ENCODE measurements around the gene CISH.

The CISH gene, protein sequence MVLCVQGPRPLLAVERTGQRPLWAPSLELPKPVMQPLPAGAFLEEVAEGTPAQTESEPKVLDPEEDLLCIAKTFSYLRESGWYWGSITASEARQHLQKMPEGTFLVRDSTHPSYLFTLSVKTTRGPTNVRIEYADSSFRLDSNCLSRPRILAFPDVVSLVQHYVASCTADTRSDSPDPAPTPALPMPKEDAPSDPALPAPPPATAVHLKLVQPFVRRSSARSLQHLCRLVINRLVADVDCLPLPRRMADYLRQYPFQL

DNA sequence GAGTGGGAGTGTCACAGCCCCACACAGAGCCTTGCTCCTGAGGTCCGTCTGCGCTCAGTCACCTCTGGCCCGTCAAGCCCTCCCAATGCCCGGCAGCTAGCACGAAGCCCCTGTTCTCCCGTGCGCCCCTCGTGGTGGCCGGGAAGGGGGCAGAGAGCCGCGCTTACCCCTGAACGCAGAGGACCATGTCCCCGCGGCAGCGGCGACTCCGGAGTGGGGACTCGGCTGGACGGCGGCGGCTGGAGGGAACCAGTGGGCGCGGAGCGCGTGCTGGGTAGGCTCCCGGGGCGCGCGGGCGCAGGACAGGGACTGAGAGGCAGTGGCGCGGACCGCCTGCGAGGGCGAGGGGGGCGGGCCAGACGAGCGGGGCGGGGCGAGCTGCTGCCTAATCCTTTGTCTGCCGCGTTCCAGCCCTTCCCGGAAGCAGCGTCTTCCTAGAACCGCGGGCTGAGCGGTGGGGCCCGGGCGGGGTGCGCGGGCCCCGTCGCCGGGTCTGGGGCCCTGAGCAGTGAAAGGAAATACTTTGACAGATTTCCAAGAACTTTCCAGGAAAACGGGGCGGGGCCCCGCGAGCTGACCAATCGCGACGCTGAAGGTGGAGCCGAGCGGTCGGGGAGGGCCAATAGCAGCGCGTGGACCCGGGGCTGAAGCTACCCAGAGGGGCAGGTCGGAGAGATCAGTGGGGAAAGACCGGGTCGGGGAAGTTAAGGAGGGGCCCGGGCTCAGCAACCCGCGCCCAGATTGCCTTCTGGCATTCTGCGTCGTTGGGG is at the start of gene CISH:
CISH (minus strand) TSS at position 311 of the 770 bp plus-strand sequence; CDS start at position 187, 124 bp downstream.
- Histone ChIP-seq H4K20me1 (peaks cover 17% of the 10 kb centered on the region; the same call in 1 of the 2 replicates), H3K36me3 (peaks cover 21% of the 10 kb centered on the region), H3K4me1 (peaks cover 54% of the 10 kb centered on the region), H3K27ac (peak within 1 kb of the TSS; percentile 83), H3K9me3 (no peaks in the 10 kb centered on the region), H3K4me2 (peak within 1 kb of the TSS; percentile 100), H3K4me3 (peak within 1 kb of the TSS; percentile 76), H3K9ac (peak within 1 kb of the TSS; percentile 86), H3K27me3 (no peaks in the 10 kb centered on the region)
- TF ChIP-seq Cebpa-rat (IDR thresholded peaks at IDR 0.05), result no peak

DNA sequence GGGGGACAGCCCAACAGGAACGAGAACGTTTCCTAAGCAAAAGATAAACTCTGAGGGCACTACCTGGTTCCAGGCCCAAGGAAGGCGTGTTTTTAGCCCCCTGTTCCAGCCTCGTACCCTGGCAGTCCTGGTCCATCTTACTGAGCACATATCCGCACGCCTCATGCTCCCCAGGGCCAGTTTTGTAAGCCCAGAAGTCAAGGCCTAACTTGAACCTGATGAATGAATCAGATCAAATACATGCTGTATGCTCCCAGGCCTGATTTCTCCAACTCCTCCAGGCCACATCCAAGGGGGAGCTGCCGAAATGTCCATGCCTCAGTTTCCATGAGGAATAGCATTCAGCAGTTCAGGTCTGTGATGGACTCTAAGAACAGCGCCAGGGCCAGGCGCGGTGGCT is 48.8 kb upstream of the CISH start:
- H3K36me3 ChIP-seq, result no peaks in the 10 kb centered on the region
- no peaks in the 10 kb centered on the region for H3K4me1 ChIP-seq
- no peak overlapping the region for H3K27ac ChIP-seq
- H3K4me2 ChIP-seq, result no peak overlapping the region
- no peak overlapping the region for H3K9ac ChIP-seq
- H4K20me1 ChIP-seq, result no peaks in the 10 kb centered on the region
- TF ChIP-seq Cebpa-rat (IDR thresholded peaks at IDR 0.05), result no peak
- H3K4me3 ChIP-seq, result no peak overlapping the region
- H3K9me3 ChIP-seq, result no peaks in the 10 kb centered on the region
- H3K27me3 ChIP-seq, result no peaks in the 10 kb centered on the region

DNA sequence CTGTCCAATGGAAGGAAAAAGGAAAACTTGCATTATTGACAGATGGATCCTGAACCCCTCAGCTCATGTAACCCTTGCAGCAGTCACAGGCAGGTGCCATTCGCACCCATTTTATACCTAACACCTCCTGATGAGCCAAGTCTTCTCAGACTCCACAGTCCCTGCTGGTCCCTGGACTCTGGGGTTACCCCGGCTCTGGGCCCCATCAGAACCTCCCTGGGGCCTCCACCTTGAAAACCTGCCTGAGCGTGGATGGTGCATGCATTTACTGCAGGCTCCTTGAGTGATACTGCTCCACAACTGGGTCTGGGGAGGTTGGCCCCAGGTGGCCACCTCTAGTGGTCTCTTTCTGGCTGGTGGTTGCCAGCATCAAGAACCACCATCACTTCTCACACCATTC is 47.3 kb upstream of the CISH start:
- Histone ChIP-seq H3K4me3 (no peak overlapping the region), H3K9ac (no peak overlapping the region), H3K27me3 (no peaks in the 10 kb centered on the region), H4K20me1 (no peaks in the 10 kb centered on the region), H3K4me1 (no peaks in the 10 kb centered on the region), H3K36me3 (no peaks in the 10 kb centered on the region), H3K27ac (no peak overlapping the region), H3K4me2 (no peak overlapping the region), H3K9me3 (no peaks in the 10 kb centered on the region)
- TF ChIP-seq Cebpa-rat (IDR thresholded peaks at IDR 0.05), result no peak

DNA sequence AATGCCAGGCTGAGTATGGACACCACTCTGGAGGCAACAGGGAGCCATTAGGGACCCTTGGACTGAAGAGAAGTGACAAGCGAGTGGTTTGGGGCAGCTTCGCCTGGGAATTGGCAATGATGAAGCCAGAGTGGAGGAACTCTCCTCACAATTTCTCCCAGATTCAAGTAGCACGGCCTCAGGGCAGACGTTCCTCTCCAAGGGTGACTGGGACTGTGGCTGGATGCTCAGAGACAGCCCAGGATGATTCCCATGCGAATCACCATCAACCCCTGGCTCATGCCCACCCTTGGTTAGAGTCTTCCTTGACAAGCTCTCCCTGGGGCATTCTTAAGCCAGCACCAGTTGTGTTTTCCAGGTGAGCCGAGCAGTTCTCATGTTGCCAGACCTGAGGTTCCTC is 46.8 kb upstream of the CISH start:
- Histone ChIP-seq H3K9me3 (no peaks in the 10 kb centered on the region), H3K4me1 (no peaks in the 10 kb centered on the region), H3K4me3 (no peak overlapping the region), H3K9ac (no peak overlapping the region), H4K20me1 (no peaks in the 10 kb centered on the region), H3K36me3 (no peaks in the 10 kb centered on the region), H3K27ac (no peak overlapping the region), H3K27me3 (no peaks in the 10 kb centered on the region), H3K4me2 (no peak overlapping the region)
- no peak for TF ChIP-seq Cebpa-rat (IDR thresholded peaks at IDR 0.05)

DNA sequence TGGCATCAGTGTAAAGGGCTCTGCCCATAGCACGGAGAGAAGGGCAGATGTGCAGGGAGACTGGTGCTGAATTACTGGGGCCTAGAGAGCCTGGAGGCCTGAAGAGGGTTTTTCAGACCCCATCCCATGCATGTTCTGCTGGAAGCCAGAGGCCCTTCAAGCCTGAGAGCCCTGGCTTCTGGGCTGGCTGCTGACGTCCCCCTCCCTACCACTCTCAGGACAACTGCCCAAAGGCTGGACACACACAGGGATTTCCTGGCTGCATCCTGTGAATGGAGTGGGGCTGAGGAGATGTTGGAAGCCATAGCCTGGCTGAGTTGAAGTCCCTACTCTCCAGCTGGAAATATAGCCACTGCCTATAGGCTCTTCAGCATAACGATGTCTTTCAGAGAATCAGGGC is 46.2 kb upstream of the CISH start:
- Histone ChIP-seq H3K4me1 (no peaks in the 10 kb centered on the region), H3K4me2 (no peak overlapping the region), H4K20me1 (no peaks in the 10 kb centered on the region), H3K9me3 (no peaks in the 10 kb centered on the region), H3K27me3 (no peaks in the 10 kb centered on the region), H3K36me3 (no peaks in the 10 kb centered on the region), H3K4me3 (no peak overlapping the region), H3K9ac (no peak overlapping the region), H3K27ac (no peak overlapping the region)
- TF ChIP-seq Cebpa-rat (IDR thresholded peaks at IDR 0.05), result no peak

DNA sequence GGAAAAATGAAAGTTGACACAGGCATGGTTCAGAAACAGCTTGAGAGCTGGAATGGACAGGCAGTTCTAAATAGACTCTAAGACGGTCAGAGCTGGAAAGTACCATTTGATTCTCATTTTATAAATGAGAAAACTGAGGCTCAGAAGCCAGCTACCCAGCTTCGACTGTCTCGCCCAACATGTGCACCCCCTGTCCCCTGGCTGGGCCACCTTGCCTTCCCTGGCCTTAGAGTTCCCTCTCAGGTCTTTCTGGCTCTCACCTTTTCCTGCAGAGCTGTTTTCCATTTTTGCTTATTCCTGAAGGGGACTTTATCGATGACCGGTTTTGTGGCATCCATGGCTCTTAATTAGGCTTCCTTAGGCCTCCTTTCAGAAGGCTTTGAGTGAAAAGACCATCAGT is 45.8 kb upstream of the CISH start:
- H3K4me3 ChIP-seq, result no peak overlapping the region
- no peak overlapping the region for H3K27ac ChIP-seq
- no peaks in the 10 kb centered on the region for H3K36me3 ChIP-seq
- no peaks in the 10 kb centered on the region for H3K27me3 ChIP-seq
- H3K9me3 ChIP-seq, result no peaks in the 10 kb centered on the region
- H3K4me2 ChIP-seq, result no peak overlapping the region
- no peak for TF ChIP-seq Cebpa-rat (IDR thresholded peaks at IDR 0.05)
- H3K9ac ChIP-seq, result no peak overlapping the region
- H4K20me1 ChIP-seq, result no peaks in the 10 kb centered on the region
- no peaks in the 10 kb centered on the region for H3K4me1 ChIP-seq

DNA sequence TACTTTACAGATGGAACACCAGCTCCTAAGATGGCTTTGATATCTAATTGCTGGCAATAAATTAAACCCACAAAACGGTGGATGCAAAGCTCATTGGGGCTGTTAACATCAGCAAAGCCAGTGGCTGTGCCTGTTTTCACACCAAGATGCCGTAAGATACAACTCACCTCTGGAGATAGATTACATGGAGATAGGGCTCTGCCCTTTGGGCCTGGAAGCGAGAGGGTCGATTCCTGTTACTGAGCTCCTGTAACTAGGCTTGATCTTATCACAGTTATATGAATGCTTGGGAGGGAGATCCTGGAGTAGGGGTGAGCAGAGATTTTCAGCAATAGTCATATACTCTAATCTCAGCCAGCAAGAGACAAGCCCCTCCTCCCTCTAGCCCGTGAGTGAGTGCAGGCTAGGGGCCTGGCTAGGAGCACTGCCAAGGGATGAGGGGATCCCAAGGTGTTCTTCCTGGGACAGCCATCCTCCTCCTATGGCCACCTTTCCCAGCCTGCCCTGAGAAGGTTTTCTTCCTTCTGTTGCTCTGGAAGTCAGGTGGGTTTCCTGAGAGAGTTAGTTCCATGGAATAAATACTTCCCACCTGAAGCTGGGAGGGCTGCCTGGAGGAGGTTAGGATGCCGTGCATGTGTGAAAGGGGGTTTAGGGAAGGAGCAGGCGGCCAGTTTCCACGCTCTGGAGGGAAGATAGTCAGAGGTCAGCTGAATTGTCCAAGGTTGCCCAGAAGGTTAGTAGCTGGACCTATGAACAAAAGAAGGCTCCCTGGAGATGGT is 45.0 kb upstream of the CISH start:
- Histone ChIP-seq H3K36me3 (no peaks in the 10 kb centered on the region), H3K27ac (no peak overlapping the region), H4K20me1 (no peaks in the 10 kb centered on the region), H3K4me3 (no peak overlapping the region), H3K27me3 (no peaks in the 10 kb centered on the region), H3K4me2 (no peak overlapping the region), H3K9ac (no peak overlapping the region), H3K9me3 (no peaks in the 10 kb centered on the region), H3K4me1 (no peaks in the 10 kb centered on the region)
- no peak for TF ChIP-seq Cebpa-rat (IDR thresholded peaks at IDR 0.05)

DNA sequence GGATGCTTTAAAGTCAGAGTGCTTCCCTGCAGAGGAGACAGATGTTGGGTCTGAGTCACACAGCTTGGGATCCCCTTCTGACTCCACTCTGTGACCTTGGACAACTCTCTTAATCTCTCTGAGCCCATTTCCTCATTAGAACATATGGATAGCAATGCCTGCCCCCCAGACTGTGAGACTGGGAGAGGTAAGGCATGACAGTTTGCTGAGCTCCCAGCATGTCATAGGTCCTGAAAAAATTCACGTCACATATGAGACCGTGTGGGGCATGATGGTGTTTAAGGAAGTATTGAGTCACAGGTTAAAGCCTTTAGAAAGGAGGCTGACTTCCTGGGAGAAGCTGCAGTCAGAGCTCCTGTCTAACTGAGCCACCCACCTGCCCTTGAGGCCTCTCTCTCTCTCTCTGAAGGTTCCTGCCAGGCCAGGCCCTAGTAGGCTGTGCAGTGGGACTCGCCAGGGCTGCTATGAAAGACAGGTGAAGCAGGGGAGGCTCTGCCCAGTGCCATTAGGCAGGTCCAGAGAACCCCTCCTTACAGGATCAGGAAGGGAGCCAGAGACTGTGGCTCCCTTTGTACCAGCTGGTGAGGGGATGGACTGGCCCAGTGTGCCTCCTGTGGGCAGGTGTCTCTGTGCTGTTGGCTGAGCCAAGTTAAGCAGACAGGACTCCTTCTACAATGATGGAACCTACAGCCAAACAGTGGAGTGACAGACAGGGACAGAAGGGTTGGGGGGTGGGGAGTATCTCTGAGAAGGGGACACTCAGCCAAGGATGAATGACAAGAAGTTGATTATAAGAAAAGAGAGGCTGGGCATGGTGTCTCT is 43.6 kb upstream of the CISH start:
- H3K9me3 ChIP-seq, result no peaks in the 10 kb centered on the region
- H3K27ac ChIP-seq, result no peak overlapping the region
- no peaks in the 10 kb centered on the region for H4K20me1 ChIP-seq
- no peak overlapping the region for H3K4me2 ChIP-seq
- H3K4me3 ChIP-seq, result no peak overlapping the region
- no peak overlapping the region for H3K9ac ChIP-seq
- no peaks in the 10 kb centered on the region for H3K27me3 ChIP-seq
- no peaks in the 10 kb centered on the region for H3K4me1 ChIP-seq
- no peak for TF ChIP-seq Cebpa-rat (IDR thresholded peaks at IDR 0.05)
- no peaks in the 10 kb centered on the region for H3K36me3 ChIP-seq

DNA sequence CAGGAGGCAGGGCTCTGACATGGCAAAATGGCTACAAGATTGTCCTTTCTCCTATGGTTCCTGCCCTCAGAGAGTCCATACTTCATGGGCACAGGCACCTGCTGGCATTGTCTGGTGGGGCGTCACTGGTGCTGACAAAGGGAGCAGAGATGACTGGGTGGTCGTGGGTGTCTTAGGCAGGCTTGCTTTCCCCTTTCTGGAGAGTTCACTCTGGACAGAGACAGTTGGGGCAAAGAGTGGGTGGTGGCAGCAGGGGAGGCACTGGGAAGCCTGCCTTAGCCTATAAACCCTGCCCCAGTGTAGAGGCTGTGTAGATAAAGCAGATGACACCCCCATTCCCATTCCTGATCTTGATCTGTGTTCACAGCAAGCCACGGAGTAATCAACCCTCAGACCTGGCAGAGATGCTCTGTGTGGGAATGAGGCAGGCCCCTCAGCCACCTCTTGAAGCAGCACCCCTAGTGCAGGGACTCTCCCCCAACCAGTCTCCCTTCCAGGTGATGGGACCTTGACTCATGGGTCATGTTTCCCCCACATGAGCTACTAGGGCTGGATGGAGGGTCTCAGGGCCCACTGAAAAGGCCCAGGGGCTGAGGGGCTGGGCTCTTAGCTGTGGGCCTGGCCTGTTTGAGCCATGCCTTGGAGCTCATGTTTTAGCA is 42.5 kb upstream of the CISH start:
- Histone ChIP-seq H3K4me3 (no peak overlapping the region), H3K36me3 (peaks cover 3% of the 10 kb centered on the region; the same call in 1 of the 2 replicates)
- TF ChIP-seq Cebpa-rat (IDR thresholded peaks at IDR 0.05), result no peak

More for the DNA sequence above, 42.5 kb upstream of the CISH start:
- H3K27me3 ChIP-seq, result no peaks in the 10 kb centered on the region
- no peak overlapping the region for H3K9ac ChIP-seq
- H3K4me1 ChIP-seq, result no peaks in the 10 kb centered on the region
- H4K20me1 ChIP-seq, result no peaks in the 10 kb centered on the region
- no peaks in the 10 kb centered on the region for H3K9me3 ChIP-seq
- no peak overlapping the region for H3K27ac ChIP-seq
- H3K4me2 ChIP-seq, result no peak overlapping the region
